ENCODE data around the gene ABCC6.

The ABCC6 gene

DNA sequence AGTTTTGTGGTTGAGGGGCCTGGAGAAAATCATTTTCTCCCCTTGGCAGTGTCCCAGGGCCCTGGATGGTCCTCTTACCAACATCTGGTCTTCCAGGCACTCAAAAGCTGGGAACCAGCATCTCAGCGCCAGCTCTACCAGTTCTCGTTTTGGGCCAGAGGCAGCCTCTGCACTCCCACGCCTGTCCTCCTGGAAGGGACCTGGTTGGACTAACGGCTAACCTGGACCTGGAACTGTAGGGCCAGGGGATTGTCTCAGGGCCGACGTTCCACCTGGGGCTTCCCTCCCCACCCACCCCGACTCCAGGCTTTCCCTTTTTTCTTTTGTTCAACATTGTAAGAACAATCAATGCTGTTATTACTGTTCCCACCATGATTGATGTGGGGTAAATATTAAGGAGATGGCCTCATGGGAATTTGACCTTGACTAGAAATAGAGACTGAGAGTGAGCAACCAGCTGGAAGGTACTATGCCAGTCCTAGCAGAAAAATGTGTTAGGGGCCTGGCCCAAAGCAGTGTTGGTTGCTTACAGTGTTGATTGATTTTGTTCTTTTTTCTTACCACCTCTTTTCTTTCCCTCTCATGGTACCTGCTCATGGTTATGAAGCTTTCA lies 81.4 kb downstream of the ABCC6 start:
- DNase-seq (ENCODE audit: low read depth), result no peak

DNA sequence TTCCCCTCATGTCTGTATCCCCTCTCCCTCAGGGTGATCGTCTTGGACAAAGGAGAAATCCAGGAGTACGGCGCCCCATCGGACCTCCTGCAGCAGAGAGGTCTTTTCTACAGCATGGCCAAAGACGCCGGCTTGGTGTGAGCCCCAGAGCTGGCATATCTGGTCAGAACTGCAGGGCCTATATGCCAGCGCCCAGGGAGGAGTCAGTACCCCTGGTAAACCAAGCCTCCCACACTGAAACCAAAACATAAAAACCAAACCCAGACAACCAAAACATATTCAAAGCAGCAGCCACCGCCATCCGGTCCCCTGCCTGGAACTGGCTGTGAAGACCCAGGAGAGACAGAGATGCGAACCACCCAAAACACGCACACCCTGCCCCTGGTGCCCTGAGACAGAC lies 82.2 kb downstream of the ABCC6 start:
- no peak for DNase-seq (ENCODE audit: low read depth)

DNA sequence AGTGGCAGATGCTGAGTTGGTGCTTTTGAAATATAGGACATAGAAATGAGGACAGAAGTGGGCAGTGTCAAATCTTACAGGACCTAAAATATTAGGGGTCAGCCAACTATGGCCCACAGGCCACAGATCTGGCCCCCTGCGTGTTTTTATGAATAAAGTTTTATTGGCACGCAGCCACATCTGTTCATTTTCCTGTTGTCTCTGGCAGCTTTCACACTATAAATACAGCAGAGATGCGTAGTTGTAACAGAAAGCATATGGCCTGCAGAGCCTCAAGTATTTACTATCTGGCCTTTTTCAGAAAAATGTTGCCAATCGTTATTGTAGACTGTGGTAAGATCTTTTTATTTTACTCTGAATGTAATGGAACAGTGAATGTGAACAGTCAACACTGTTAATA lies 82.8 kb downstream of the ABCC6 start:
- DNase-seq (ENCODE audit: low read depth), result no peak

DNA sequence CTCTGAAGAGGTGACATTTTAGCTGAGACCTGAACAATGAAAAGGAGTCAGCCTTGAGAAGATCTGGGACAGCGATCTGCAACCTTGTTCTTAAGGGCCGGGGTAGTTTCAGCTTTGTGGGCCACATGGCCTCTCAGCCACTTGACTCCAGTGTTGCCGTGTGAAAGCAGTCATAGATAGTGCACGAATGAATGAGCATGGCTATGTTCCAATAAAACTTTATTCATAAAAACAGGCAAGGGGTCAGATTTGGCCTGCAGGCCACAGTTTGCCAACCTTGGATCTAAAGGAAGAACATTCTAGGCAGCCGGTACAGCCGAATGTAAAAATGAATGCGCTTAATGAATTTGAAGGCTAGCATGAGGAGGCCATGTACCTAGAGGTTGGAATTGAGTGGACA lies 83.5 kb downstream of the ABCC6 start:
- no peak for DNase-seq (ENCODE audit: low read depth)

DNA sequence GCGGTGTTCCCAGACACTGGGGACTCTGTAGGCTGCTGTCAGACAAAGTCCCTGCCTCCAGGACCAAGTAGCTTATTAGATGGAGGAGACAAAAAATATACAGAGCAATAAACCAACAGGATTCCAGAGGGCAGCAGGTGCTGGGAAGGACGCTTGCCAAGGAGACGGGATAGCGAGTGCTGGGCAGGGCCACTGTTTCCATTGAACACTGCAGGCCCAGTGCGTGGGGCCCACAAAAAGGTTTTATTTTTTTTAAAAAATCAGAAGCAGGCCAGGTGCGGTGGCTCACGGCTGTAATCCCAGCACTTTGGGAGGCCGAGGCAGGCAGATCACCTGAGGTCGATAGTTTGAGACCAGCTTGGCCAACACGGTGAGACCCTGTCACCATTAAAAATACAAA lies 84.2 kb downstream of the ABCC6 start:
- DNase-seq (ENCODE audit: low read depth), result no peak

DNA sequence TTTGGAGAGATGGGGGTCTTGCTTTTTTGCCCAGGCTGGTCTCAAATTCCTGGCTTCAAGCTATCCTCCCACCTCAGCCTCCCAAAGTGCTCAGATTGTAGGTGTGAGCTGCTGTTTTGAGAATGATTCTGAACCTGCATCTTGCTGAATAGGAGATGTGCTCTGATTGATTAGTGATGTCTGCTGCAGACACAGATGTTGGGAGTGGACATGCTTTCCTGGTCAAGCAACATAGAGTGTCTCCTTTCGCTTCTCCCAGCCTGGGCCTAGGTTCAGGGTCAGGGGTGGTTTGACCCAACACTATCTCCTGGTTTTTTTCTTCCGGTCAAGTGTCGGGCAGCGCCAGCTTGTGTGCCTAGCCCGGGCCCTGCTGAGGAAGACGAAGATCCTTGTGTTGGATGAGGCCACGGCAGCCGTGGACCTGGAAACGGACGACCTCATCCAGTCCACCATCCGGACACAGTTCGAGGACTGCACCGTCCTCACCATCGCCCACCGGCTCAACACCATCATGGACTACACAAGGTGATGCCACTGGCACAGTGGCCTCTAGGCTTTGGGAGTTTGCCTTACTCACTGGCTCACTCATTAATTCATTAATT lies 85.2 kb downstream of the ABCC6 start:
- no peak for DNase-seq (ENCODE audit: low read depth)

DNA sequence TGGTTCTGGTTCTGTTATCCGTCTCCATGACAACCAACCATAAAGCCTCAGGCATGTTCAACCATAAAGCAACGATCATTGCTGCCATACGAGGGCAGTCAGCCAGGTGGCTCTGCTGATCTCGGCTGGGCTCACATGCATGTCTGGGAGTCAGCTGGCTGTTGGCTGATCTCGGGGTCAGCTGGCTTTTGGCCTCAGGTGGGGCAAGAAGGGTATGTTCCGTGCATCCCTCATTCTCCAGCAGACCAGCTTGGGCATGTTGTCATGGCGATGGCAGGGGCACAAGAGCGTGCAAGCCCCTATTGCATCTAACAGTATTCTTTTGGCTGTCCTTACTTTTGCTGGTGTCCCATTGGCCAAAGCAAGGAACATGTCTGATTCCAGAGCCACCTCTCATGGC lies 86.2 kb downstream of the ABCC6 start:
- DNase-seq (ENCODE audit: low read depth), result no peak

DNA sequence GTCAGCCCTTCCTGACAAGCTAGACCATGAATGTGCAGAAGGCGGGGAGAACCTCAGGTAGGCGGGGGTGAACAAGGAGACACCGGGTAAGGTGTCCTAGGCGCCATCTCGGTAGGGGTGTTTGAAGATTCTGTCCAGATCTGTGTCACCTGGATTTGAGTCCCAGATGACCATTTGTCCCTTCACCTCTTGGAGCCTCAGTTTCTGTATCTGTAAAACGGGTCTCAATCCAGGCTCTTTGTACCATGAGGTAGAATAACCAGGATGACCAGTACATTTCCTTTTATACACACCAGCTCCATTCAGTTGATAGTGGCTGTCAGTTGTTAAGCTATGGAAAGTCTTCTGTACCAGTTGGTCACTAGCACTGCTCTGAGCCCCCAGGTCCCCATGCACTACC lies 86.7 kb downstream of the ABCC6 start:
- no peak for DNase-seq (ENCODE audit: low read depth)

DNA sequence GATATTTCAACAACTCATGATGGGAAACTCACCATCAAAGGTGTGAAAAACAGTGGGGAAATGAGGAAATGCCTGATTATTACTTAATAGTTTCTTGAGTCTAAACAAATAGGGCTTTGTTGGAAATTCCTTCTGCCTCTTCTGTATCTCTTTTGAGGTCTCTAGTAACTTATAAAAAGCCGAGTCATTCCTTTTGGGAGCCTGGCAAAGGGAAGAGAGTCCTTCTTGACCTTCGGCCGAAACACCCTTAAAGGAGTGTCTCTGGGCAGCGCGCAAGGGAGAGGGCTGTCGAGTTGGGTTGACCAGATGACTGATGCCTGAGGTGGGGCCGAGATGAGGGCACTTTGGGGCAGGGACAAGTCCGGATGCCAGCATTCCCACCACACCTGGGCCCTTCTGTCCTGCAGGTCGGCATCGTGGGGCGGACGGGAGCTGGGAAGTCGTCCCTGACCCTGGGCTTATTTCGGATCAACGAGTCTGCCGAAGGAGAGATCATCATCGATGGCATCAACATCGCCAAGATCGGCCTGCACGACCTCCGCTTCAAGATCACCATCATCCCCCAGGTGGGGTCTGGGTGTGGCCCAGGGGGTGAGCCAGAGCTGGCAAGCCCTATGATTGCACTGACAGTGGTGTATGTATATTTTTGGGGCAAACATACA lies 89.2 kb downstream of the ABCC6 start:
- no peak for DNase-seq (ENCODE audit: low read depth)

DNA sequence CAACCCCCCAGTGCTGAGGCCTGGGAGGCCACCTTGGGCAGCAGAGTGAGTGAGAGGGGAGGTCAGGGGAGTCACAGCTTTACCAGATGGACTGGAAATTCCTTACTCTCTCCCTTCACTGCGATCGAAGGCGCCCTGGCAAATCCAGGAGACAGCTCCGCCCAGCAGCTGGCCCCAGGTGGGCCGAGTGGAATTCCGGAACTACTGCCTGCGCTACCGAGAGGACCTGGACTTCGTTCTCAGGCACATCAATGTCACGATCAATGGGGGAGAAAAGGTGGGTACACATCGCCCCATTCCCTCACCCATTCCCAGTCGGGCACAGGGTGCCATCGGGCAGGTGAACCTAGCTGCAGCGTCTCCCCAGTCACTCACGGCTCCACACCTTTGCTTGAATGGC lies 91.6 kb downstream of the ABCC6 start:
- DNase-seq (ENCODE audit: low read depth), result no peak

DNA sequence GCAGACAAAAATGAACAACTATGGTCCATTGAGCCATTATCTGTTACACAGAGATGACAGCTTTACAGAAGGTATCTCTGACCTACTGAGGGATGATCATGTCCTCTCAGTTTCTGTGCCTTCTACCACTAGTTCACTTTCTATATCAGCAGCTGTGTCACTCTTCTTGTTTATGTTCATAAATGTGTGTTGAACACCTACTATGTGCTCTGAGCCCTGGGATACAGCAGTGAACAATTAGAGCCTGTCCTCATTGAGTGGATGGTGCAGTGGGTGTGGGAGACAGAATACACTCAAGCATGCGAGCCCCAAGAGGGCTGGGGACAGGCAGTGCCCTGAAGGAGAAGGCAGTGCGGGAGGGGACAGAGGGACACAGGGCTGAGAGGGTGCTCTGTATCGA lies 92.1 kb downstream of the ABCC6 start:
- no peak for DNase-seq (ENCODE audit: low read depth)

DNA sequence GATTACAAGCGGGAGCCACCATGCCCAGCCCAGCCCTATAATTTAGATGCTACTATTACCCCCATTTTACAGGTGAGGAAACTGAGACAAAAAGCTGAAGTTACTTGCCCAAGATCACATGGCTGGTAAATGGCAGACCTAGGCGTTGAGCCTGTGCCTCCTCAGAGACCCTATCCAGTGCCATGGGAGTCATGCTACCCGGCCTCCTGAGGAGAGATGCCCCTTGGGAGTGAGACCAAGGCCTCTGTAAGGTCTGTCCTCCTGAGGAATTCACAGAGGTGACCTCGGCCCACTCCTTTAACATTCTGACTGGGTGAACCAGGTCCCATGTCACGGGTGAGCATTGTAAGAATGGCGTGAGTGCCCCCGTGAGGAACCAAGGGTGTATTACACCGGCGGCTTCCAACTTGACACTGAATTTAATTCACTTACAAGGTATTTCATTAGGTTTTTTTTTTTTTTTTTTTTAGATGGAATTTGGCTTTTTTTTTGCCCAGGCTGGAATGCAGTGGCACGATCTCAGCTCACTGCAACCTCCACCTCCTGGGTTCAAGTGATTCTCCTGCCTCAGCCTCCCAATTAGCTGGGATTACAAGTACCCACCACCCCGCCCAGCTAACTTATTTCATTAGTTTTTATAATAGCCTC lies 95.7 kb downstream of the ABCC6 start:
- peak; percentile 43 for DNase-seq (ENCODE audit: low read depth)

DNA sequence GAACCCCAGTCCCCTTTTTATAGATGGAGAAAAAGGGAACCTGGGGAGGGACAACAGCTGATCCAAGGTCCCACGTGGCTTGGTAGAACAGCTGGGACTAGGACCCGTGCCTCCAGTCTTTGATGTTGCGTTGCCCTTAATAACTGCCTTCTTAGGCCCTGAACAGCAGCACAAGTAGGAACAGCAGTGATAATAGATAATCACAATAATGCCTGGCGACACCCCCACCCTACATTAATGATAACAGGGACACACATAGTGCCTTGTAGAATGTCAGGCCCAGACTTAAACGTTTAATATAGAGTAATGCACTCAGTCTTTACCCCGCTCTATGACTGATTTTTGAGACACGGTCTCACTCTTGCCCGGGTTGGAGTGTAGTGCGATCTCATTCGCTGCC lies 96.4 kb downstream of the ABCC6 start:
- no peak for DNase-seq (ENCODE audit: low read depth)

DNA sequence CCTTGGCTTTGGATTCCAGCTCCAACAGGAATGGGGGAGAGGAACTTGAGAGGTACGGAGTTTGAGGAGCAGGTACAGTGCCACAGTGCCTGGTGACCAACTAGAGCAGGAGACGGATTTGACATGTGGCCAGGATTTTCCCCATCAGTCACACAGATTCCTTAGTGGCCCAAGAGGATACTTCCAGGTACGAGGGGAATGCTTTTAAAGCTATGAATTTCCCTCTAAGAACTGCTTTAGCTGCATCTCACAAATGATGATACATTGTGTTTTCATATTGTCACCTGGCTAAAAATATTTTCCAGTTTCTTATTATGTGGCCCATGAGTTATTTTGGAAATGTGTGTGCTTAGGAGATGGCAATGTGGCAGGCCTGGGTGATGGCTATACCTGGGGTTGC lies 98.3 kb downstream of the ABCC6 start:
- no peak for DNase-seq (ENCODE audit: low read depth)

DNA sequence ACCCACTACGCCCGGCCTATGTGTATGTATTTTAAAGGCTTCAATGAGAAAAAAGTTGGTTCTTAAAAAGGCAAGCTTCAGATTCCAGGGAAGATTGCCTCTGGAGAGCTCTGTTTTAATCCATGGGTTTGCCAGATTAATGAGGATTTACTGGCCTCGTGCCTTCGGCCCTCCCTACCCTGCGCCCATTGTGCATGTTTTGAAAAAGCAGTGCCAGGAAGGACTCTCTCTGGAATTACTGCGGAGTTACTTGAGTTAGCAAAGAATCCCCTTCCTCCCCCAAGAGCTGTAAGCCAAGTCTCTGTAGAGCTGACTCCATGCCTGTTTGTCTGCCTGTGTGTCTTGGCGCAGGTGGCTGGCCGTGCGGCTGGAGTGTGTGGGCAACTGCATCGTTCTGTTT lies 98.9 kb downstream of the ABCC6 start:
- DNase-seq (ENCODE audit: low read depth), result no peak

DNA sequence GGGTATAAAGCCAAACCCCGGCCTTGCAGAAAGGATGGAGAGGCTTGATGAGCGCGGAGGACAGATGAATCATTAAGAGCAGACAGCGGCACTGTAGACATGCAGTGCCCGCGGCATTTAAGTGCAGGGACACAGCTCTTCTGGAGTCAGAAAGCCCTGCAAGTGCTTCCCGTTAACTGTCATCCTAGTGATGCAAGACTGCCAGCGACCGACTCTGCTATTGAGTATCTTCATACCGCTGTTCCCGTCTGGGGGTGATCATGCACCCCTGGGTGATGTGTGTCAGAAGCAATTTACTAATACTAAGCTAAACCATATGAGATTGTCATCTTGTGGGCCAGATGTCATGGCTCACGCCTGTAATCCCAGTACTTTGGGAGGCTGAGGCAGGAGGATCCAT lies 101.0 kb downstream of the ABCC6 start:
- no peak for DNase-seq (ENCODE audit: low read depth)

DNA sequence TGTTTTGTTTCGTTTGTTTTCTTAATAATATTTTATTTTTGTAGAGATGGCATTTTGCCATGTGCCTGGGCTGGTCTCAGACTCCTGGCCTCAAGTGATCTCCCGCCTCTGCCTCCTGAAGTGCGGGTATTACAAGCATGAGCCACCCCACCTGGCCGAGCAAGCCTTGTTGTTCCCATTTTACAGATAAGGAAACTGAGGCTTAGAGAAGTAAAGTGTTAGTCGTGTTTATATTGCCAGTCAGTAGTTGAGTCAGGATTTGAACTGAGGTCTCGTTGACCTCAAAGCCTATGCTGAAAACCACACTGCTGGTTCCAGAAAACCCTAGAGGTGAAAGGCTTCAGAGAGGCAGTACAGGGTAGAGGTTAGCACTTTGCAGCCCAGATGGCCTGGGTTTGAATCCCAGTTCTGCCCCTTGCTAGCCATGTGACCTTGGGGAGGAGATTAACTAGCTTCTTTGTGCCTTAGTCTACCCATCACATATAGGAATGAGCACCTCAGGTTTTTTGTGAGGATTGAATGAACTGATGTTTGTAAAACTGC lies 102.0 kb downstream of the ABCC6 start:
- no peak for DNase-seq (ENCODE audit: low read depth)

DNA sequence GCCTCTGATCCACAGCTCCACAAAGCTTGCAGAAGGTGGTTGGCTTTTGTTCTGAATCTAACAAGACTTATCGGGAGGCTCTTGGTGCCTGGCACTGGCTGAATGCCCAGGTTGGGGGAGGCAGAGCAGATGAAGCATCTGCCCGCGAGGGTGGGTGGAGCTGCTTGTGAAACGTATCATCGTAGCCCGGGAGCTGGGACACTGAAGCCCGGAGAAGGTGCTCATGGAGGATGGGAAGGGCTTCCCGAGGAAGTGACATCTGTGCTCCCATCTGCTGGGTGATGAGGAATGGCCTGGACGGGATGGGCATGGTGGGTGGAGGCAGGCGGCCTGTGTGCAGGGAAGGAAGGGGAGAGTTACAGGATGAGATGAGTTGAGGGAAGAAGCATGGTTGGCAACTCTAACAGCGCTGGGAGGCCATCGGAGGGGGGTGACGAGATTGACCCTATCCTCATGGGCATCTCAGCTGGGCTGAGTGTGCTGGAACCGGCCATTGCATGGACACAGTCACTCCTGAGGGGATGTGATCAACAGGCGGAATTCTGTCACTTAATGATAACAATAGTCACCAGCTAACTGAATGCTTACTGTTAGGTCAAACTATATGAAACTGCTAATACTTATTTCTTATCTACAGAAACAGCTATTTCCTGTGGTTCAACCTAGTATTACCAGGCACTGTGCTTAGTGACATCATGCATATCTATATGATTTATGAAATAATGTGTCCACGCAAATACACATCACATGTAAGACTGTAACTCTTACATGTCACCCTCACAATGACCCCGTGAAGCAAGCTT lies 102.7 kb downstream of the ABCC6 start:
- DNase-seq (ENCODE audit: low read depth), result no peak

DNA sequence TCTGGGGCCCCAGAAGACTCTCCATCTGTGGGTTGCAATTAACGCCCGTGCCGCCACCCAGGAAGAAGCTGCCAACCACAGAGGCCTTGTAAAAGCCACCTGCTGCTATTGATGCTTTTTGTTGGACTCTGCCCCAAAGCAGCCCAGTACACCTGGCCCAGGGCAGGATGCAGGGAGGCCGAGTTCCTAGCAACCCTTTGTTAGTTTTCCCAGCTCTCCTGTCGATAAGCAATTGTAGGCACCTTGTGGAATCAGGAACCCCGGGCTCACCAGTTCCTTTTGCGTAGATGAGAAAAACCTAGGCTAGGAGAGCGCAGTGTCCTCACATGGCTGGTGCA lies 103.3 kb downstream of the ABCC6 start:
- DNase-seq (ENCODE audit: low read depth), result no peak

DNA sequence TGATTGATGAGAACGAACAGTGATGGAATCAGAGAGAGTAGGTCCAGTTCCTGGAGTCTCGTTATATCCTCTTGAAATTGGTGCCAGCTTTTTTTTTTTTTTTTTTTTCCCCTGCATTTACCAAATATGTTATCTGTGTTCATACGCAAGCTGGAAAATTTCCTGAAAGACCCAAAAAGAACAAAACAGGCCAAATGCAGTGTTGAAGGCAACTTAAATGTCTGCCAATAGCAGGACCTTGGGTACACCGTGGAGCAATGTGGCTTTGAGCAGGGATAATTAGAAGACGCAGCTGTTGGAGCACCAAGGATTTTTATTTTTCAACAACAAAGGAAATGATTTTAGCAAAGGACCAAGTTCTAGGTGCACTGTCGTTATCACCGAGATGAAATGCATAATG lies 105.0 kb downstream of the ABCC6 start:
- no peak for DNase-seq (ENCODE audit: low read depth)

DNA sequence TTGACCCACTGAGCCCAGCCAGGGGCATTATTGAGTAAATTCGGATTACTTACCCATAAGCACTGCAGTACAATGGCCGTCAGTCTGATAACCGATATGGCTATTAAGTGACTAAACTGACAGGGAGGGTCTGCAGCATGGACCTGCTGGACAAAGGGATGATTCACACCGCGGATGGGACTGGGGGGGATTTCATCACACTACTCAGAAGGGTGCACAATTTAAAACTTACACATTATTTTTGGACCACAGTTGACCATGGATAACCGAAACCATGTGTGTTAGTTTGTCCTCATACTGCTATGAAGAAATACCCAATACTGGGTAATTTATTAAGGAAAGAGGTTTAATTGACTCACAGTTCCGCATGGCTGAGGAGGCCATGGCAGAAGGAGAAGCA lies 106.5 kb downstream of the ABCC6 start:
- DNase-seq (ENCODE audit: low read depth), result no peak

DNA sequence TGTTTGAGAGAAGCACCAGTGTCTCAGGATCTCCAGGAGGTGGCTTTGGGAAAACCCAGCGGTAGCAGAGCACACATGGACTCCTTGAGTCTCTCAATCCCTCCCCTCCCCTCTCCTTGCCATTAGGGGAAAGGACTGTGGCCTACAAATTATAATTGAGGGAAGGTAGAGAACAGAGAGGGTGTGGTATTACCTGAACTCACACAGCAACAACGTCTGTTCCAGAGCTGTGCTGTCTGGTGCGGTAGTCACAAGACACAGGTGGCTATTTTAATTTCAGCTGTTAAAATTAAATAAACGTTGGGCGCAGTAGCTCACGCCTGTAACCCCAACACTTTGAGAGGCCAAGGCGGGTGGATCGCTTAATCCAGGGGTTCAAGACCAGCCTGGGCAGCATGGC lies 110.2 kb downstream of the ABCC6 start:
- DNase-seq (ENCODE audit: low read depth), result no peak
